ENCODE results near the gene TRAPPC13. TPM values are rescaled to one million over a fixed set of nuclear protein-coding genes. Genes with fewer than 3 reads are reported as not detected.
A peak's percentile ranks its signal among the peaks of the same experiment; 100 is the strongest.
"Not testable (repeated sequence)": the region's sequence is repeated elsewhere in the genome, so short reads cannot be mapped to it uniquely, and the experiment has no call there.

The TRAPPC13 gene
- polyA plus RNA-seq (2013, experiment 1 of 2): 11.8 TPM
- 13.7 TPM for polyA plus RNA-seq (2013, experiment 2 of 2)

GRCh38 chr5:65624571-65625555 is at the start of gene TRAPPC13, which contains the start of gene SHLD3:
Gene TRAPPC13 (plus strand): TSS chr5:65625027. CDS start chr5:65625061, 34 bp downstream.
Gene SHLD3 (plus strand): TSS chr5:65625027. CDS start chr5:65629588, 4,561 bp downstream.
- peaks cover 2 to 11% of the 10 kb centered on the region in 2 experiments for H3K36me3 ChIP-seq (ENCODE audit: control insufficient read depth in 1 of 2, insufficient read depth in 2 of 2, low read depth in 1 of 2, low read length in 2 of 2)
- no peak within 1 kb of the TSS for H2AK5ac ChIP-seq (ENCODE audit: low read length, severe bottlenecking)
- no peak within 1 kb of the TSS for H2BK12ac ChIP-seq (ENCODE audit: low read length in 2 of 2)
- peak within 1 kb of the TSS in 1 of 2 experiments; percentile 65 for H3K14ac ChIP-seq (ENCODE audit: low read length in 2 of 2)
- H3K4ac ChIP-seq (ENCODE audit: low read depth in 1 of 2, low read length in 2 of 2): peak within 1 kb of the TSS in 1 of 2 experiments; percentile 92
- peaks cover 6% of the 10 kb centered on the region for H3K4me1 ChIP-seq (ENCODE audit: control insufficient read depth, insufficient read depth, low read depth, low read length)
- H3K27ac ChIP-seq (ENCODE audit: low read length, poor library complexity, severe bottlenecking): peak within 1 kb of the TSS; percentile 94
- WGBS: under 1% methylated on average over 35 of the region's 36 CpGs
- no peaks in the 10 kb centered on the region for H3K27me3 ChIP-seq (ENCODE audit: control insufficient read depth in 1 of 2, insufficient read depth in 1 of 2, low read length in 2 of 2)
- peak within 1 kb of the TSS; percentile 69 for H2BK5ac ChIP-seq (ENCODE audit: low read depth, low read length, poor library complexity, severe bottlenecking)
- peak within 1 kb of the TSS; percentile 72 for H2AFZ ChIP-seq (ENCODE audit: low read depth, low read length)
- peak within 1 kb of the TSS; percentile 58 to 80 for H3K18ac ChIP-seq (ENCODE audit: low read depth in 1 of 2, low read length in 2 of 2)
- H3K4me3 ChIP-seq (ENCODE audit: insufficient read depth in 1 of 2, low read depth in 1 of 2, low read length in 2 of 2): peak within 1 kb of the TSS; percentile 81 to 88
- H3K79me1 ChIP-seq (replicated peaks; ENCODE audit: low read length, poor library complexity, severe bottlenecking): peaks cover 11% of the 10 kb centered on the region
- no peak within 1 kb of the TSS for H2BK120ac ChIP-seq (ENCODE audit: low read depth, low read length)
- peak; percentile 94 for DNase-seq
- H3K9ac ChIP-seq (ENCODE audit: low read length): peak within 1 kb of the TSS; percentile 96
- H4K8ac ChIP-seq (ENCODE audit: low read length): peak within 1 kb of the TSS; percentile 89
- peak within 1 kb of the TSS in 1 of 2 experiments; percentile 72 for H3K23ac ChIP-seq (ENCODE audit: low read length in 2 of 2)
- H3K4me2 ChIP-seq (ENCODE audit: low read length, poor library complexity, severe bottlenecking): peak within 1 kb of the TSS; percentile 74
- H2BK15ac ChIP-seq (ENCODE audit: low read depth, poor library complexity, severe bottlenecking): no peak within 1 kb of the TSS
- H3K9me3 ChIP-seq (ENCODE audit: control insufficient read depth, low read length): no peaks in the 10 kb centered on the region
- H4K91ac ChIP-seq (ENCODE audit: low read length): peak within 1 kb of the TSS; percentile 18

DNA sequence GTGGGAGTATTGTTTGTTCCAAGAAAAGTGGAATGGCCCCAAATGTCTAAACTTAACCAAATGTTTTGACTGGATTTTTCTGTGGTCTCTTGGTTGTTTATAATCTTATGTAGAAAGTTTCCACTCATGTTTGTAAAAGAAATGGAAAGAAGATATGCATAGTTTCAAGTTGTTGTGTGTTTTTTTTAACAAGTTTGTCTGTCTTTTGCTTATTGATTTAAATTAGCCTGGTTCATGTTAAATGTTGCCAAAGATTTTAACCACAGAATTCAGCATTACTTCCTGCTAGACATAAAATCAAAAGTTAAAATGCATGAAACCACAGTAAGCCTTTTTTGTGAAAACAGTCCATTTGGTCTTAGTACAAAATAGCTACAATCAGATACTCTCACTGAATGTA is 47.7 kb upstream of the TRAPPC13 start:
- H3K4me3 ChIP-seq (ENCODE audit: insufficient read depth in 1 of 2, low read depth in 1 of 2, low read length in 2 of 2): no peak overlapping the region
- H3K79me1 ChIP-seq (replicated peaks; ENCODE audit: low read length, poor library complexity, severe bottlenecking): peaks cover 22% of the 10 kb centered on the region
- no peak overlapping the region for H3K4me2 ChIP-seq (ENCODE audit: low read length, poor library complexity, severe bottlenecking)
- H3K27me3 ChIP-seq (ENCODE audit: control insufficient read depth in 1 of 2, insufficient read depth in 1 of 2, low read length in 2 of 2): no peaks in the 10 kb centered on the region
- H2BK12ac ChIP-seq (ENCODE audit: low read length in 2 of 2): no peak overlapping the region
- peak; percentile 46 for DNase-seq
- H2BK5ac ChIP-seq (ENCODE audit: low read depth, low read length, poor library complexity, severe bottlenecking): no peak overlapping the region
- H4K91ac ChIP-seq (ENCODE audit: low read length): no peak overlapping the region
- H3K27ac ChIP-seq (ENCODE audit: low read length, poor library complexity, severe bottlenecking): no peak overlapping the region
- peaks cover 10 to 82% of the 10 kb centered on the region in 2 experiments for H3K36me3 ChIP-seq (ENCODE audit: control insufficient read depth in 1 of 2, insufficient read depth in 2 of 2, low read depth in 1 of 2, low read length in 2 of 2)
- no peak overlapping the region for H2AFZ ChIP-seq (ENCODE audit: low read depth, low read length)
- H3K18ac ChIP-seq (ENCODE audit: low read depth in 1 of 2, low read length in 2 of 2): no peak overlapping the region
- no peak overlapping the region for H3K9ac ChIP-seq (ENCODE audit: low read length)
- H4K8ac ChIP-seq (ENCODE audit: low read length): no peak overlapping the region
- no peak overlapping the region for H2BK15ac ChIP-seq (ENCODE audit: low read depth, poor library complexity, severe bottlenecking)
- H2AK5ac ChIP-seq (ENCODE audit: low read length, severe bottlenecking): no peak overlapping the region
- no peak overlapping the region for H3K14ac ChIP-seq (ENCODE audit: low read length in 2 of 2)
- no peak overlapping the region for H2BK120ac ChIP-seq (ENCODE audit: low read depth, low read length)
- no peak overlapping the region for H3K4ac ChIP-seq (ENCODE audit: low read depth in 1 of 2, low read length in 2 of 2)
- H3K23ac ChIP-seq (ENCODE audit: low read length in 2 of 2): no peak overlapping the region
- no peaks in the 10 kb centered on the region for H3K4me1 ChIP-seq (ENCODE audit: control insufficient read depth, insufficient read depth, low read depth, low read length)
- H3K9me3 ChIP-seq (ENCODE audit: control insufficient read depth, low read length): no peaks in the 10 kb centered on the region

DNA sequence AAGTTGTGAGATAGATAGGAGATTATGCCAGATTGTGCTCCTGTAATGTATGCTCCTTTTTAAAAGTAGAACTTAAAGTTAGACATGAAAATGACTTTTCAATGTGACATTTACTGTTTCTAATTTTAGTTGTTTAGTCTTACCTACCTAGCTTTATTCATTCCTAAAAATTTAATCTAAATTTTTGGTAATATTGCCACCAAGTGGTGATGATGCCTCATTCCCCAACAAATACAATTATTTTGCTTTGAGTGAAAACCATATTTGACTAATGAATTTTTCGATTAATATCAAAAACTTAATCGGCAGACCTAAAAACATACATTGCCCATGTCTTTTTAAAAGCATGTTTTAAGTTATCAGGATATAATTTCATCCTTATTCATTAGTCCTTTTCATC is 36.1 kb upstream of the TRAPPC13 start:
- WGBS: no CpG with 5 or more reads among the region's 2 CpGs
- H3K4ac ChIP-seq (ENCODE audit: low read depth in 1 of 2, low read length in 2 of 2): no peak overlapping the region

GRCh38 chr5:65601761-65602160 is 23.1 kb upstream of the TRAPPC13 start:
- H3K27ac ChIP-seq (ENCODE audit: low read length, poor library complexity, severe bottlenecking); H2AK5ac ChIP-seq (ENCODE audit: low read length, severe bottlenecking); H2BK5ac ChIP-seq (ENCODE audit: low read depth, low read length, poor library complexity, severe bottlenecking); H3K4me2 ChIP-seq (ENCODE audit: low read length, poor library complexity, severe bottlenecking); H2BK12ac ChIP-seq (ENCODE audit: low read length in 2 of 2); DNase-seq; H4K8ac ChIP-seq (ENCODE audit: low read length); H3K9ac ChIP-seq (ENCODE audit: low read length); H3K4me3 ChIP-seq (ENCODE audit: insufficient read depth in 1 of 2, low read depth in 1 of 2, low read length in 2 of 2); H3K4ac ChIP-seq (ENCODE audit: low read depth in 1 of 2, low read length in 2 of 2); H3K14ac ChIP-seq (ENCODE audit: low read length in 2 of 2); H3K23ac ChIP-seq (ENCODE audit: low read length in 2 of 2); H2AFZ ChIP-seq (ENCODE audit: low read depth, low read length); H2BK120ac ChIP-seq (ENCODE audit: low read depth, low read length); H3K18ac ChIP-seq (ENCODE audit: low read depth in 1 of 2, low read length in 2 of 2); H2BK15ac ChIP-seq (ENCODE audit: low read depth, poor library complexity, severe bottlenecking); H3K4me1 ChIP-seq (ENCODE audit: control insufficient read depth, insufficient read depth, low read depth, low read length); H3K9me3 ChIP-seq (ENCODE audit: control insufficient read depth, low read length); H3K27me3 ChIP-seq (ENCODE audit: control insufficient read depth in 1 of 2, insufficient read depth in 1 of 2, low read length in 2 of 2); H4K91ac ChIP-seq (ENCODE audit: low read length): not testable (repeated sequence)
- H3K79me1 ChIP-seq (replicated peaks; ENCODE audit: low read length, poor library complexity, severe bottlenecking): peaks cover 25% of the 10 kb centered on the region
- 100% methylated on average over 1 of the region's 1 CpG for WGBS
- H3K36me3 ChIP-seq (ENCODE audit: control insufficient read depth in 1 of 2, insufficient read depth in 2 of 2, low read depth in 1 of 2, low read length in 2 of 2): peaks cover 23 to 99% of the 10 kb centered on the region in 2 experiments

More for the DNA sequence above, 36.1 kb upstream of the TRAPPC13 start:
- no peak overlapping the region for H3K27ac ChIP-seq (ENCODE audit: low read length, poor library complexity, severe bottlenecking)
- no peak overlapping the region for H2BK12ac ChIP-seq (ENCODE audit: low read length in 2 of 2)
- no peak overlapping the region for H4K91ac ChIP-seq (ENCODE audit: low read length)
- no peaks in the 10 kb centered on the region for H3K4me1 ChIP-seq (ENCODE audit: control insufficient read depth, insufficient read depth, low read depth, low read length)
- no peak overlapping the region for H4K8ac ChIP-seq (ENCODE audit: low read length)
- no peaks in the 10 kb centered on the region for H3K9me3 ChIP-seq (ENCODE audit: control insufficient read depth, low read length)
- no peak overlapping the region for H3K4me2 ChIP-seq (ENCODE audit: low read length, poor library complexity, severe bottlenecking)
- no peak overlapping the region for H3K23ac ChIP-seq (ENCODE audit: low read length in 2 of 2)
- peaks cover 7 to 99% of the 10 kb centered on the region in 2 experiments for H3K36me3 ChIP-seq (ENCODE audit: control insufficient read depth in 1 of 2, insufficient read depth in 2 of 2, low read depth in 1 of 2, low read length in 2 of 2)
- no peak overlapping the region for H3K14ac ChIP-seq (ENCODE audit: low read length in 2 of 2)
- no peak overlapping the region for H3K4me3 ChIP-seq (ENCODE audit: insufficient read depth in 1 of 2, low read depth in 1 of 2, low read length in 2 of 2)
- peaks cover 9% of the 10 kb centered on the region for H3K79me1 ChIP-seq (replicated peaks; ENCODE audit: low read length, poor library complexity, severe bottlenecking)
- DNase-seq: no peak
- no peak overlapping the region for H3K9ac ChIP-seq (ENCODE audit: low read length)
- no peak overlapping the region for H2AFZ ChIP-seq (ENCODE audit: low read depth, low read length)
- H2AK5ac ChIP-seq (ENCODE audit: low read length, severe bottlenecking): no peak overlapping the region
- H3K27me3 ChIP-seq (ENCODE audit: control insufficient read depth in 1 of 2, insufficient read depth in 1 of 2, low read length in 2 of 2): no peaks in the 10 kb centered on the region
- H2BK5ac ChIP-seq (ENCODE audit: low read depth, low read length, poor library complexity, severe bottlenecking): no peak overlapping the region
- H2BK15ac ChIP-seq (ENCODE audit: low read depth, poor library complexity, severe bottlenecking): no peak overlapping the region
- no peak overlapping the region for H3K18ac ChIP-seq (ENCODE audit: low read depth in 1 of 2, low read length in 2 of 2)
- no peak overlapping the region for H2BK120ac ChIP-seq (ENCODE audit: low read depth, low read length)
